Panc1 (cell line): ENCODE results near the gene ZSCAN22. TPM values are rescaled to one million over a fixed set of nuclear protein-coding genes. Genes with fewer than 3 reads are reported as not detected.

Source experiments
- ATAC-seq: fragments of 200-7000 bp; cut with Tn5 transposase; 2 replicates; pipeline ENCODE4 v1.9.1; 2020; ENCODE audit warnings: mild to moderate bottlenecking, moderate library complexity
- BruUV-seq: library from RNA; stranded (reverse); fragments of 400-500 nt; replicated peaks from 2 replicates; lab custom pipeline; 2021; lab: Mats Ljungman, UMichigan
- CTCF ChIA-PET: fragments of 300-600 bp; sonication (Branson Sonifier 250); formaldehyde crosslinking; loops from one replicate; lab custom pipeline; 2022; ENCODE audit warnings: antibody characterized with exemption; lab: Charles Lee
- POLR2A ChIA-PET: fragments of 300-600 bp; sonication (Branson Sonifier 250); formaldehyde crosslinking; loops from one replicate; lab custom pipeline; 2022; ENCODE audit warnings: antibody characterized with exemption; lab: Charles Lee
- DNase-seq: peaks from one replicate; pipeline ENCODE4 v3.0.0-alpha.2; 2010; ENCODE audit warnings: low read depth, low spot score
- H3K27ac ChIP-seq: 2 replicates; pipeline ENCODE4 v1.5.1; 2011; ENCODE audit warnings: mild to moderate bottlenecking, low read length, inconsistent platforms
- H3K27me3 ChIP-seq: fragments of 200-500 bp; sonication (Bioruptor generic); 2 replicates; pipeline ENCODE4 v1.6.0; 2014; ENCODE audit warnings: low read length, inconsistent platforms; ENCODE audit not compliant: control insufficient read depth, insufficient read depth
- H3K36me3 ChIP-seq: fragments of 200-500 bp; sonication (Bioruptor generic); 2 replicates; pipeline ENCODE4 v1.5.1; 2014; ENCODE audit warnings: inconsistent platforms, mild to moderate bottlenecking, low read length, moderate library complexity; ENCODE audit not compliant: control insufficient read depth, insufficient read depth
- H3K4me1 ChIP-seq: 2 replicates; pipeline ENCODE4 v1.5.1; 2011; ENCODE audit warnings: inconsistent platforms, mild to moderate bottlenecking, low read length, moderate library complexity; ENCODE audit not compliant: control insufficient read depth, insufficient read depth
- H3K4me3 ChIP-seq, 2 experiments: 2 replicates each; pipeline ENCODE4 v1.5.1; 2011 to 2012; ENCODE audit warnings: low read depth in 2 of 2, low read length in 2 of 2, mild to moderate bottlenecking in 2 of 2, inconsistent platforms in 1 of 2, moderate library complexity in 1 of 2
- H3K9me3 ChIP-seq: fragments of 200-500 bp; sonication (Bioruptor generic); 2 replicates; pipeline ENCODE4 v1.5.1; 2014; ENCODE audit warnings: low read depth, mild to moderate bottlenecking, inconsistent platforms, low read length, moderate library complexity; ENCODE audit not compliant: control insufficient read depth, insufficient read depth
- POLR2AphosphoS5 ChIP-seq: IDR thresholded peaks from 2 replicates; pipeline ENCODE4 v1.6.1; 2012; ENCODE audit warnings: mild to moderate bottlenecking, low read depth, low read length, moderate library complexity
- SIN3A ChIP-seq: IDR thresholded peaks from 2 replicates; pipeline ENCODE4 v1.6.1; 2012; ENCODE audit warnings: low read depth, mild to moderate bottlenecking, low read length, moderate library complexity, borderline replicate concordance; ENCODE audit not compliant: insufficient read depth
- TCF7L2 ChIP-seq: IDR thresholded peaks from 2 replicates; pipeline ENCODE4 v1.6.1; 2011; ENCODE audit warnings: mild to moderate bottlenecking, low read depth, low read length, inconsistent platforms
- in situ Hi-C: cut with HindIII; loops from 2 replicates; pipeline ENCODE4 v1.10.0; 2016; ENCODE audit warnings: low sequenced_read_pairs, low pct_unique_long_range_greater_than_20kb
- intact Hi-C: fragments of 100-400 bp; cut with micrococcal nuclease; formaldehyde crosslinking; loops from one replicate; pipeline ENCODE4 v1.10.0; 2022; ENCODE audit not compliant: unreplicated experiment
- total RNA-seq: library from RNA; stranded (reverse); gene quantifications from one replicate; pipeline ENCODE4 v1.2.1, GENCODE V29; 2021; ENCODE audit not compliant: unreplicated experiment
- TF ChIP-seq, protein P1 (sequence below), 2 experiments: IDR thresholded peaks; 2 replicates each; pipeline ENCODE4 v1.6.1; 2011 to 2012; ENCODE audit warnings: low read depth in 2 of 2, control low read depth in 1 of 2, low read length in 1 of 2, mild to moderate bottlenecking in 1 of 2, moderate library complexity in 1 of 2; ENCODE audit not compliant: insufficient read depth in 1 of 2
- TF ChIP-seq, protein P2 (sequence below): fragments of 450-650 bp; IDR thresholded peaks from 2 replicates; pipeline ENCODE4 v1.5.1; 2017; ENCODE audit warnings: mild to moderate bottlenecking

Gene ZSCAN22
- total RNA-seq, 1 experiment from 2014 or later = 6.6 TPM

DNA sequence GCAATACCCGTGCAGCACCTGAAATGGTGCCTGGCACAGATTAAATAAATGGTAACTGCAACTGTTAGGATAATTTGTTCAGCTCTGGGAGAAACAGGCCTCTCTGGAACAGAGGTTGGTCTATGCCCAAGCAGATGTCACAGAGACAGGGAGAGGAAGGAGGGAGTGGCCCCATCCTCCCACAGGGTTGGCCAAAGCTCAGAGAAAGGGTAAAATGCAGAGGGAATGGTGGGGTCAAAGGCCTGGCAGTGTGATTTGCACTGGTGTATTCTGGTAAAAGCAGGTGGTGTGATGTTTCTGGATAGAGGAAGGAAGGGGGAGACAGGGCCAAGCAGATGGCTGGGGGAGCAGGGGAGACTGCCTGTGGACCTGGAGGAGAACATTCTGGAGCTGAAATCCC is 9.4 kb downstream of the ZSCAN22 start:
- no peak for DNase-seq
- no peak for ATAC-seq
- no peak overlapping the region for H3K4me3 ChIP-seq
- H3K36me3 ChIP-seq = no peaks in the 10 kb centered on the region
- intact Hi-C loops (no loop called here), in situ Hi-C loops (no loop called here)
- ChIA-PET POLR2A (no interaction called here), CTCF (no interaction called here)
- 0 out of 2 replicates have a peak, but pooled peaks cover 4% of the 10 kb centered on the region for H3K9me3 ChIP-seq
- no peaks in the 10 kb centered on the region for H3K4me1 ChIP-seq
- no peak overlapping the region for H3K27ac ChIP-seq
- no TSS peak for BruUV-seq
- TF ChIP-seq TCF7L2 (no peak), SIN3A (no peak), POLR2AphosphoS5 (no peak)
- TF ChIP-seq, protein P1, sequence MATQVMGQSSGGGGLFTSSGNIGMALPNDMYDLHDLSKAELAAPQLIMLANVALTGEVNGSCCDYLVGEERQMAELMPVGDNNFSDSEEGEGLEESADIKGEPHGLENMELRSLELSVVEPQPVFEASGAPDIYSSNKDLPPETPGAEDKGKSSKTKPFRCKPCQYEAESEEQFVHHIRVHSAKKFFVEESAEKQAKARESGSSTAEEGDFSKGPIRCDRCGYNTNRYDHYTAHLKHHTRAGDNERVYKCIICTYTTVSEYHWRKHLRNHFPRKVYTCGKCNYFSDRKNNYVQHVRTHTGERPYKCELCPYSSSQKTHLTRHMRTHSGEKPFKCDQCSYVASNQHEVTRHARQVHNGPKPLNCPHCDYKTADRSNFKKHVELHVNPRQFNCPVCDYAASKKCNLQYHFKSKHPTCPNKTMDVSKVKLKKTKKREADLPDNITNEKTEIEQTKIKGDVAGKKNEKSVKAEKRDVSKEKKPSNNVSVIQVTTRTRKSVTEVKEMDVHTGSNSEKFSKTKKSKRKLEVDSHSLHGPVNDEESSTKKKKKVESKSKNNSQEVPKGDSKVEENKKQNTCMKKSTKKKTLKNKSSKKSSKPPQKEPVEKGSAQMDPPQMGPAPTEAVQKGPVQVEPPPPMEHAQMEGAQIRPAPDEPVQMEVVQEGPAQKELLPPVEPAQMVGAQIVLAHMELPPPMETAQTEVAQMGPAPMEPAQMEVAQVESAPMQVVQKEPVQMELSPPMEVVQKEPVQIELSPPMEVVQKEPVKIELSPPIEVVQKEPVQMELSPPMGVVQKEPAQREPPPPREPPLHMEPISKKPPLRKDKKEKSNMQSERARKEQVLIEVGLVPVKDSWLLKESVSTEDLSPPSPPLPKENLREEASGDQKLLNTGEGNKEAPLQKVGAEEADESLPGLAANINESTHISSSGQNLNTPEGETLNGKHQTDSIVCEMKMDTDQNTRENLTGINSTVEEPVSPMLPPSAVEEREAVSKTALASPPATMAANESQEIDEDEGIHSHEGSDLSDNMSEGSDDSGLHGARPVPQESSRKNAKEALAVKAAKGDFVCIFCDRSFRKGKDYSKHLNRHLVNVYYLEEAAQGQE (IDR thresholded peaks at IDR 0.05; ENCODE audit: insufficient read depth in 1 of 2, low read depth in 2 of 2, low read length in 1 of 2) = no peak
- TF ChIP-seq, protein P2, sequence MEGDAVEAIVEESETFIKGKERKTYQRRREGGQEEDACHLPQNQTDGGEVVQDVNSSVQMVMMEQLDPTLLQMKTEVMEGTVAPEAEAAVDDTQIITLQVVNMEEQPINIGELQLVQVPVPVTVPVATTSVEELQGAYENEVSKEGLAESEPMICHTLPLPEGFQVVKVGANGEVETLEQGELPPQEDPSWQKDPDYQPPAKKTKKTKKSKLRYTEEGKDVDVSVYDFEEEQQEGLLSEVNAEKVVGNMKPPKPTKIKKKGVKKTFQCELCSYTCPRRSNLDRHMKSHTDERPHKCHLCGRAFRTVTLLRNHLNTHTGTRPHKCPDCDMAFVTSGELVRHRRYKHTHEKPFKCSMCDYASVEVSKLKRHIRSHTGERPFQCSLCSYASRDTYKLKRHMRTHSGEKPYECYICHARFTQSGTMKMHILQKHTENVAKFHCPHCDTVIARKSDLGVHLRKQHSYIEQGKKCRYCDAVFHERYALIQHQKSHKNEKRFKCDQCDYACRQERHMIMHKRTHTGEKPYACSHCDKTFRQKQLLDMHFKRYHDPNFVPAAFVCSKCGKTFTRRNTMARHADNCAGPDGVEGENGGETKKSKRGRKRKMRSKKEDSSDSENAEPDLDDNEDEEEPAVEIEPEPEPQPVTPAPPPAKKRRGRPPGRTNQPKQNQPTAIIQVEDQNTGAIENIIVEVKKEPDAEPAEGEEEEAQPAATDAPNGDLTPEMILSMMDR = no peak
- H3K27me3 ChIP-seq = no peaks in the 10 kb centered on the region

DNA sequence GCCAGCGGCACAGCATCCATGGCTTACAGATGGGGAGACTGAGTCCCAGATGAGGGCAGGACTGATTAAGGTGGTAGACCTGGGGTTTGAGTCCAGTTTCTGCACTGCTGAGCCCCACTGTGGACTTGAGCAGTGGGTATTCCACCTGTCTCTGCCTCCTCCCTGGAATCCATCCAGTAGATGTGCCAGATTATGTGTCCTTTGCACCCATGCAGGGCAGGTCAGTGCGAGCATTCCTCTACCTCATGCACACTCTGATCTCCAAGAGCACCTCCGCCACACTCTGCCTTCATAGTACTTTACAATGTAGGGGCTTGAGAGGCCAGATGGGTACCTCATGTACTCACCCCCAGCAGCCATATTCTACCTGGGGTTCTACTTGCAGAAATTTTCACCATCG is 10.0 kb downstream of the ZSCAN22 start:
- in situ Hi-C loops = no loop called here
- Histone ChIP-seq H3K27me3 (no peaks in the 10 kb centered on the region), H3K27ac (no peak overlapping the region), H3K36me3 (no peaks in the 10 kb centered on the region), H3K9me3 (0 out of 2 replicates have a peak, but pooled peaks cover 4% of the 10 kb centered on the region), H3K4me1 (no peaks in the 10 kb centered on the region), H3K4me3 (no peak overlapping the region)
- POLR2A ChIA-PET = no interaction called here
- CTCF ChIA-PET = no interaction called here
- intact Hi-C loops = no loop called here
- ATAC-seq (no peak), DNase-seq (no peak)
- TF ChIP-seq, protein P1 (IDR thresholded peaks at IDR 0.05; ENCODE audit: insufficient read depth in 1 of 2, low read depth in 2 of 2, low read length in 1 of 2) = no peak
- no peak for TF ChIP-seq SIN3A
- no TSS peak for BruUV-seq
